Astrocyte (in vitro differentiated cells and primary cell): ENCODE results near the gene SLC27A2.

Source experiments
- EZH2 ChIP-seq: IDR thresholded peaks from 2 replicates; pipeline ENCODE4 v1.6.1; 2012; ENCODE audit warnings: mild to moderate bottlenecking, low read length, inconsistent platforms; ENCODE audit not compliant: insufficient read depth
- TF ChIP-seq, protein P1 (sequence below): IDR thresholded peaks from 2 replicates; pipeline ENCODE4 v1.5.1; 2011; ENCODE audit warnings: low read depth, mild to moderate bottlenecking, inconsistent platforms, low read length, moderate library complexity; ENCODE audit not compliant: insufficient read depth

DNA sequence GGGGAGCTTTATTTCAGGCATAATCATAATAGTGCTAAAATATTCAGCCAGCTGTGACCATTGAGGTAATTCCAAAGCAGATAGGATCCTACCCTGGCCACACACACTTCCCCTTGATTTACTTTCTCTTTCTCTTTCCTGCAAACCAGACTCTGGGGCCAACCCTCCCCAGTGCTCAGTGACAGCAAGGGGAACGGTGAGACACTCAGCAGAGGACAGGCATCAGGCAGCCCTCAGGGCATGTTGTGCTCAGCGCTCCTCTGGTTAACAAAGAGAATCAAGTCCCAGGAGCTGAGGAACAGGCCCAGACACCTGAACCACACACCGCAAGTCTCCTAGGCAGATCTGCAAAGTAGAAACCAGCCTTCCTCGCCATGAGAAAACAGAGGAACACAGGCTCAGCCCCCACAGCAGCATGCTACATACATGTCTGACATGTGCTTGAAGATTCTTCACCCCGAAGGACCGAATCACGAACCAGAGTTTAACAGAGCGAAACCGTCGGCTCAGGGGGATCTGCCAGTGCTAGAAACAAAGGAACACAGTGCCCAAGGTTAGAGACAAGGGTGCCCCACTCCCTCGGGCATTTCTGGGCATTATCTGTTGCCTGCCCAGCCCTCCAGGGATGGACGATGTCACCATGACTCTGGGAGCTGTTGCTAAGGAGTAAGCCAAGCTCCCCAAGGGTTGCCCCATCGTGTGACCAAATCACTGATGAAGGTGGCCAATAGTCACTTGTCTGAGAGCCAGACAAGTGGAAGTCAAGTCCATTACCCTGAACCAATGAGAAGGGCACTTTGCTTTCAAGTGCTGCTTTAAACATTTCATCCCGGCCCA, 66.0 kb downstream of the SLC27A2 start:
- TF ChIP-seq EZH2: no peak
- TF ChIP-seq, protein P1, sequence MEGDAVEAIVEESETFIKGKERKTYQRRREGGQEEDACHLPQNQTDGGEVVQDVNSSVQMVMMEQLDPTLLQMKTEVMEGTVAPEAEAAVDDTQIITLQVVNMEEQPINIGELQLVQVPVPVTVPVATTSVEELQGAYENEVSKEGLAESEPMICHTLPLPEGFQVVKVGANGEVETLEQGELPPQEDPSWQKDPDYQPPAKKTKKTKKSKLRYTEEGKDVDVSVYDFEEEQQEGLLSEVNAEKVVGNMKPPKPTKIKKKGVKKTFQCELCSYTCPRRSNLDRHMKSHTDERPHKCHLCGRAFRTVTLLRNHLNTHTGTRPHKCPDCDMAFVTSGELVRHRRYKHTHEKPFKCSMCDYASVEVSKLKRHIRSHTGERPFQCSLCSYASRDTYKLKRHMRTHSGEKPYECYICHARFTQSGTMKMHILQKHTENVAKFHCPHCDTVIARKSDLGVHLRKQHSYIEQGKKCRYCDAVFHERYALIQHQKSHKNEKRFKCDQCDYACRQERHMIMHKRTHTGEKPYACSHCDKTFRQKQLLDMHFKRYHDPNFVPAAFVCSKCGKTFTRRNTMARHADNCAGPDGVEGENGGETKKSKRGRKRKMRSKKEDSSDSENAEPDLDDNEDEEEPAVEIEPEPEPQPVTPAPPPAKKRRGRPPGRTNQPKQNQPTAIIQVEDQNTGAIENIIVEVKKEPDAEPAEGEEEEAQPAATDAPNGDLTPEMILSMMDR: no peak
